Uterus (tissue), 2 donors: Measurements from ENCODE around the gene GRM6.

Experiments used
- POLR2A ChIP-seq, 2 donors: fragments of 450-650 bp; IDR thresholded peaks; one replicate each; pipeline ENCODE4 v1.6.1; 2016; ENCODE audit warnings: antibody characterized with exemption in 2 of 2, mild to moderate bottlenecking in 1 of 2, moderate library complexity in 1 of 2
- TF ChIP-seq, protein P1 (sequence below), 4 experiments: fragments of 200-600 bp in 2 of 4; fragments of 450-650 bp in 2 of 4; sonication (generic) in 2 of 4; IDR thresholded peaks; one replicate each; pipeline ENCODE4 v1.5.1; 2016 to 2019; ENCODE audit warnings: antibody characterized with exemption in 4 of 4, mild to moderate bottlenecking in 2 of 4, moderate library complexity in 1 of 4

DNA sequence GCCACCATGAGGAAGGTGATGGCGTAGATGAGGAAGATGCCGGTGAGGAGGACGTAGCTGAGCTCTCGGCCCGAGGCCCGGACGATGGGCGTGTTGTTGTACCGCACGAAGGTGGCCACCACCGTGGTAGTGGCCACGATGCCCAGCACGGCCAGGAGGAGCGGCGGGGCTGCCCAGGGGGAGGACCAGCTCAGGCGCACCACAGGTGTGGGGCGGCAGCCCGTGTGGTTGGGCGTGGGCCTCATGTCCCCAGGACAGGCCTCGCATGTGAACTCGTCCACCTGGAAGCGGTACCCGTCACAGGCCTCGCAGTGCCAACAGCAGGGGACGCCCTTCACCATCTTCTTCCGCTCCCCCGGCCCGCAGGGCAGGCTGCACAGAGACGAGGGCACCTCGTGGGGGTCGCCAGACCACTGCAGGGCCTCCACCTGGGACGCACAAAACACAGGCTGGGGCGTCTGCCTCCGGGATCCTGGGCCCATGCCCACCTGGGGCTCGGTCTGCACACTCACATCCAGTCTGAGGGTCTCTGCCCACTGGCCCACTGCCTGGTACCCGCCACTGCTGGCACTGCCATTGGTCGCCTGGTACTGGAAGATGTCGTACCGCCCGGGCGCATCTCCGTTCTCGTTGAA is 8.7 kb downstream of the GRM6 start:
- TF ChIP-seq, protein P1, sequence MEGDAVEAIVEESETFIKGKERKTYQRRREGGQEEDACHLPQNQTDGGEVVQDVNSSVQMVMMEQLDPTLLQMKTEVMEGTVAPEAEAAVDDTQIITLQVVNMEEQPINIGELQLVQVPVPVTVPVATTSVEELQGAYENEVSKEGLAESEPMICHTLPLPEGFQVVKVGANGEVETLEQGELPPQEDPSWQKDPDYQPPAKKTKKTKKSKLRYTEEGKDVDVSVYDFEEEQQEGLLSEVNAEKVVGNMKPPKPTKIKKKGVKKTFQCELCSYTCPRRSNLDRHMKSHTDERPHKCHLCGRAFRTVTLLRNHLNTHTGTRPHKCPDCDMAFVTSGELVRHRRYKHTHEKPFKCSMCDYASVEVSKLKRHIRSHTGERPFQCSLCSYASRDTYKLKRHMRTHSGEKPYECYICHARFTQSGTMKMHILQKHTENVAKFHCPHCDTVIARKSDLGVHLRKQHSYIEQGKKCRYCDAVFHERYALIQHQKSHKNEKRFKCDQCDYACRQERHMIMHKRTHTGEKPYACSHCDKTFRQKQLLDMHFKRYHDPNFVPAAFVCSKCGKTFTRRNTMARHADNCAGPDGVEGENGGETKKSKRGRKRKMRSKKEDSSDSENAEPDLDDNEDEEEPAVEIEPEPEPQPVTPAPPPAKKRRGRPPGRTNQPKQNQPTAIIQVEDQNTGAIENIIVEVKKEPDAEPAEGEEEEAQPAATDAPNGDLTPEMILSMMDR (IDR thresholded peaks at IDR 0.05), result no peak
- no peak for TF ChIP-seq POLR2A (IDR thresholded peaks at IDR 0.05)
